Measurements from ENCODE around the gene CAMTA1. TPM values are rescaled to one million over a fixed set of nuclear protein-coding genes. Genes with fewer than 3 reads are reported as not detected.

CAMTA1 gene
- polyA plus RNA-seq, 1 donor (not counting 4 experiments of a cell fraction or from before 2014, with no cell fraction given), result 51.4 TPM

DNA sequence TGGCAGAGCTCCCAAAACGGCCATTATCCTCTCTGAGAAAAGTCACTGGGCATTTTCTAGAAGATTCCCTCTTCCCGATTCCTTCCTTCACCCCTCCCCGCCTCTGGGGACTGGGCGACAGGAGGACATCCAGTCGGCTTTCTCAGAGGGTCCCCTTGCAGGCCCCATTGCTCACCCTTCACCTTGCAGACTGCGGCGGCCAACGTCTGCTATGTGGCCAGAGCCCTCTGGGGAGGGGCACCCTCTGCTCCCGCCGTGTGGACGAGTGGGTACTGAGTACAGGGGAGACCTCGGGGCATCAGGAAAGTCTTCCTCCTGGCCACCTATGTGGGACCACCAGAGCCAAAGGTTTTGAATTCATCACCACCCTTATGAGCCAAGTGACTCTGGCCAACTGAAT lies 692.3 kb downstream of the CAMTA1 start:
- Histone ChIP-seq H3K9me1 (ENCODE audit: control insufficient read depth, extremely low read depth, insufficient read depth, low read length) (no peaks in the 10 kb centered on the region), H3K4me3 (ENCODE audit: control insufficient read depth in 2 of 3, extremely low read depth in 1 of 3, insufficient read depth in 2 of 3, low read depth in 1 of 3, low read length in 3 of 3) (no peak overlapping the region), H3K4me1 (ENCODE audit: control insufficient read depth, extremely low read depth, insufficient read depth, low read length) (no peaks in the 10 kb centered on the region), H2AFZ (ENCODE audit: control insufficient read depth, low read length) (no peak overlapping the region), H3K9me3 (ENCODE audit: control insufficient read depth, low read depth, low read length) (no peaks in the 10 kb centered on the region), H3K27me3 (ENCODE audit: control insufficient read depth, extremely low read depth, insufficient read depth, low read length) (peaks cover 41% of the 10 kb centered on the region), H3K36me3 (ENCODE audit: control insufficient read depth in 2 of 2, extremely low read depth in 1 of 2, insufficient read depth in 2 of 2, low read length in 2 of 2) (no peaks in the 10 kb centered on the region), H4K20me1 (ENCODE audit: control insufficient read depth, extremely low read depth, insufficient read depth, low read length) (no peaks in the 10 kb centered on the region), H3K4me2 (ENCODE audit: control insufficient read depth, extremely low read depth, insufficient read depth, low read depth, low read length) (no peak overlapping the region), H3K79me2 (ENCODE audit: control insufficient read depth, insufficient read depth, low read length) (no peaks in the 10 kb centered on the region), H3K9ac (ENCODE audit: control insufficient read depth, extremely low read depth, insufficient read depth, low read length) (no peak overlapping the region), H3K27ac (ENCODE audit: control insufficient read depth, insufficient read depth, low read length) (no peak overlapping the region)
- DNase-seq (ENCODE audit: low read depth, low spot score) (no peak), FAIRE-seq (no peak)
- dilution Hi-C loops (cut with MboI; ENCODE audit: extremely low pct_ligation_motif_present, low sequenced_read_pairs), result no loop called here
- TF ChIP-seq EZH2 (IDR thresholded peaks at IDR 0.05; ENCODE audit: low read length), result no peak
- TF ChIP-seq, protein P1, sequence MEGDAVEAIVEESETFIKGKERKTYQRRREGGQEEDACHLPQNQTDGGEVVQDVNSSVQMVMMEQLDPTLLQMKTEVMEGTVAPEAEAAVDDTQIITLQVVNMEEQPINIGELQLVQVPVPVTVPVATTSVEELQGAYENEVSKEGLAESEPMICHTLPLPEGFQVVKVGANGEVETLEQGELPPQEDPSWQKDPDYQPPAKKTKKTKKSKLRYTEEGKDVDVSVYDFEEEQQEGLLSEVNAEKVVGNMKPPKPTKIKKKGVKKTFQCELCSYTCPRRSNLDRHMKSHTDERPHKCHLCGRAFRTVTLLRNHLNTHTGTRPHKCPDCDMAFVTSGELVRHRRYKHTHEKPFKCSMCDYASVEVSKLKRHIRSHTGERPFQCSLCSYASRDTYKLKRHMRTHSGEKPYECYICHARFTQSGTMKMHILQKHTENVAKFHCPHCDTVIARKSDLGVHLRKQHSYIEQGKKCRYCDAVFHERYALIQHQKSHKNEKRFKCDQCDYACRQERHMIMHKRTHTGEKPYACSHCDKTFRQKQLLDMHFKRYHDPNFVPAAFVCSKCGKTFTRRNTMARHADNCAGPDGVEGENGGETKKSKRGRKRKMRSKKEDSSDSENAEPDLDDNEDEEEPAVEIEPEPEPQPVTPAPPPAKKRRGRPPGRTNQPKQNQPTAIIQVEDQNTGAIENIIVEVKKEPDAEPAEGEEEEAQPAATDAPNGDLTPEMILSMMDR (optimal IDR thresholded peaks at IDR 0.05 in 1 of 3, IDR thresholded peaks at IDR 0.05 in 1 of 3, conservative IDR thresholded peaks at IDR 0.05 in 1 of 3; ENCODE audit: extremely low read depth in 1 of 3, insufficient read depth in 2 of 3, low read length in 3 of 3), result no peak

DNA sequence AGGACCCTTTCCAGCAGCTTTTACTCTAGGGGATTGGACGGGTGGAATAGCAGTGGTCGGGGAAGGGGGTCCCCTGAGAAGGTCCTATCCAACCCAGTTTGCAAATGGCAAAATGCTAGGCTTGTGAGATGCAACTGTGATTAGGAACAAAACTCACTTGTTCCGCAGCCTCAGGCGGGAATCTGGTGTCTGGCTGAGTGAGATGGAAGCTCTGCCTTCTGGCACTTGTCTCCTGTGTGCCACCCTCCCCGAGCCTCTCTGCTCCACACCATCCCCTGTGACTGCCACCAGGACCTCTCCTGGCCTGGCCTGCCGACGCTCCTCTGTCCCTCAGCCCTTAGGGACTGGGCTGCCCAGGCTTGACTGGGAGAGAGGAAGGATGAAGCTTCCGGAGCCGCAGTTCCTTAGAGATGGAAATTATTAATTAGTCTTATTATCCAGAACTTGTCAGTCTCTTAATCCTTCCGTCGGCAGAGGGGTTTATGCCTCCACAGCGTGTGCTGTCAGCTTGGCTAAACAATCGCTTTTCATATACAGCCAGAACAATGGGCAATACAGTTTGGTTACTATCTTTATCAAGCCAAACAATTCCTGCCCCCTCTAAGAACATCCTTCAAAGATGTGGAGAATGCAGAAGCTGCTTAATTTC lies 693.0 kb downstream of the CAMTA1 start:
- H3K27ac ChIP-seq (ENCODE audit: control insufficient read depth, insufficient read depth, low read length), result no peak overlapping the region
- TF ChIP-seq, protein P1 (optimal IDR thresholded peaks at IDR 0.05 in 1 of 3, IDR thresholded peaks at IDR 0.05 in 1 of 3, conservative IDR thresholded peaks at IDR 0.05 in 1 of 3; ENCODE audit: extremely low read depth in 1 of 3, insufficient read depth in 2 of 3, low read length in 3 of 3), result no peak
- TF ChIP-seq EZH2 (IDR thresholded peaks at IDR 0.05; ENCODE audit: low read length), result no peak
- no peaks in the 10 kb centered on the region for H3K79me2 ChIP-seq (ENCODE audit: control insufficient read depth, insufficient read depth, low read length)
- H3K9ac ChIP-seq (ENCODE audit: control insufficient read depth, extremely low read depth, insufficient read depth, low read length), result no peak overlapping the region
- no peaks in the 10 kb centered on the region for H4K20me1 ChIP-seq (ENCODE audit: control insufficient read depth, extremely low read depth, insufficient read depth, low read length)
- H3K4me2 ChIP-seq (ENCODE audit: control insufficient read depth, extremely low read depth, insufficient read depth, low read depth, low read length), result no peak overlapping the region
- FAIRE-seq (no peak), DNase-seq (ENCODE audit: low read depth, low spot score) (no peak)
- H3K36me3 ChIP-seq (ENCODE audit: control insufficient read depth in 2 of 2, extremely low read depth in 1 of 2, insufficient read depth in 2 of 2, low read length in 2 of 2), result no peaks in the 10 kb centered on the region
- no peaks in the 10 kb centered on the region for H3K4me1 ChIP-seq (ENCODE audit: control insufficient read depth, extremely low read depth, insufficient read depth, low read length)
- no peaks in the 10 kb centered on the region for H3K9me1 ChIP-seq (ENCODE audit: control insufficient read depth, extremely low read depth, insufficient read depth, low read length)
- dilution Hi-C loops (cut with MboI; ENCODE audit: extremely low pct_ligation_motif_present, low sequenced_read_pairs), result no loop called here
- H3K27me3 ChIP-seq (ENCODE audit: control insufficient read depth, extremely low read depth, insufficient read depth, low read length), result peaks cover 43% of the 10 kb centered on the region
- H3K4me3 ChIP-seq (ENCODE audit: control insufficient read depth in 2 of 3, extremely low read depth in 1 of 3, insufficient read depth in 2 of 3, low read depth in 1 of 3, low read length in 3 of 3), result no peak overlapping the region
- no peak overlapping the region for H2AFZ ChIP-seq (ENCODE audit: control insufficient read depth, low read length)
- no peaks in the 10 kb centered on the region for H3K9me3 ChIP-seq (ENCODE audit: control insufficient read depth, low read depth, low read length)

Measured in keratinocyte (primary cell).